Measurements from ENCODE around the gene TTC7B.

The TTC7B gene

GRCh38 chr14:90756755-90757345, 59.4 kb downstream of the TTC7B start:
- ATAC-seq (ENCODE audit: low read depth): no peak
- TF ChIP-seq, protein P1, sequence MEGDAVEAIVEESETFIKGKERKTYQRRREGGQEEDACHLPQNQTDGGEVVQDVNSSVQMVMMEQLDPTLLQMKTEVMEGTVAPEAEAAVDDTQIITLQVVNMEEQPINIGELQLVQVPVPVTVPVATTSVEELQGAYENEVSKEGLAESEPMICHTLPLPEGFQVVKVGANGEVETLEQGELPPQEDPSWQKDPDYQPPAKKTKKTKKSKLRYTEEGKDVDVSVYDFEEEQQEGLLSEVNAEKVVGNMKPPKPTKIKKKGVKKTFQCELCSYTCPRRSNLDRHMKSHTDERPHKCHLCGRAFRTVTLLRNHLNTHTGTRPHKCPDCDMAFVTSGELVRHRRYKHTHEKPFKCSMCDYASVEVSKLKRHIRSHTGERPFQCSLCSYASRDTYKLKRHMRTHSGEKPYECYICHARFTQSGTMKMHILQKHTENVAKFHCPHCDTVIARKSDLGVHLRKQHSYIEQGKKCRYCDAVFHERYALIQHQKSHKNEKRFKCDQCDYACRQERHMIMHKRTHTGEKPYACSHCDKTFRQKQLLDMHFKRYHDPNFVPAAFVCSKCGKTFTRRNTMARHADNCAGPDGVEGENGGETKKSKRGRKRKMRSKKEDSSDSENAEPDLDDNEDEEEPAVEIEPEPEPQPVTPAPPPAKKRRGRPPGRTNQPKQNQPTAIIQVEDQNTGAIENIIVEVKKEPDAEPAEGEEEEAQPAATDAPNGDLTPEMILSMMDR (IDR thresholded peaks at IDR 0.05; ENCODE audit: poor library complexity, severe bottlenecking): no peak
- DNase-seq (ENCODE audit: low spot score): no peak

DNA sequence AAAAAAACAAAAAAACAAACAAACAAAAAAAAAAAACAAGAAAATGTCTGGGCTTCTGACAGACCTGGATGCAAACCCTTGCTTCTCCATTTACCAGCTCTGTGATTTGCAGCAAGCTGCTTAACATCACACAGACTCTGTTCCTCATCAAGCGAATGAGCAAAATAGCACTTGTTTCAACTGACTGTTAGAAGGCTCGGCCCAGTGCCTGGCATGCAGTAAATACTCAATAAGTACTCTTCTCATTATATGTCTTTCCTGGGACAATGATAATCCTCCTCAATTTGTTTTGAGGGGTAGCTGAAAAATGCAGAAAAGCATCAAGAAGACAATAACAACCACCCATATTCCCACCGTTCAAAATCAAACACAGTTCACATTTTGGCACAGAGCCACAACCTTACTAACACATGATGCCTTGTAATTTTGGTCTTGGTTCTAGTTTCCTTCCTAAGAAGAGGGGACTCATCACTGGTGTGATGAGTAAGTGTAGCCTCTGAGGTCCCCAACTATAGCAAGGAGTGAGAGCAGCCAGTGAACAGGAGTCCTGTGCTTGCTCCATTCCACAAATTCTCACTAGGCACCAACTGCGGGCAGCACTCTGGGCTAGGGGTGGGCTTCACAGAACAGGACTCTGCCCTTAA, 60.4 kb downstream of the TTC7B start:
- H3K4me3 ChIP-seq (ENCODE audit: severe bottlenecking): no peak overlapping the region
- TF ChIP-seq, protein P1 (IDR thresholded peaks at IDR 0.05; ENCODE audit: poor library complexity, severe bottlenecking): no peak
- no peaks in the 10 kb centered on the region for H3K9me3 ChIP-seq (ENCODE audit: severe bottlenecking)
- H3K4me1 ChIP-seq (ENCODE audit: insufficient read depth, poor library complexity, severe bottlenecking): peaks cover 4% of the 10 kb centered on the region
- DNase-seq (ENCODE audit: low spot score) (no peak), ATAC-seq (ENCODE audit: low read depth) (no peak)
- H3K36me3 ChIP-seq (ENCODE audit: low read depth): no peaks in the 10 kb centered on the region
- no peaks in the 10 kb centered on the region for H3K27me3 ChIP-seq (ENCODE audit: insufficient read depth, poor library complexity, severe bottlenecking)
- no peak overlapping the region for H3K27ac ChIP-seq (ENCODE audit: poor library complexity, severe bottlenecking)

More at GRCh38 chr14:90756755-90757345, 59.4 kb downstream of the TTC7B start:
- Histone ChIP-seq H3K27ac (ENCODE audit: poor library complexity, severe bottlenecking) (no peak overlapping the region), H3K36me3 (ENCODE audit: low read depth) (no peaks in the 10 kb centered on the region), H3K4me1 (ENCODE audit: insufficient read depth, poor library complexity, severe bottlenecking) (peaks cover 4% of the 10 kb centered on the region), H3K9me3 (ENCODE audit: severe bottlenecking) (no peaks in the 10 kb centered on the region), H3K27me3 (ENCODE audit: insufficient read depth, poor library complexity, severe bottlenecking) (no peaks in the 10 kb centered on the region), H3K4me3 (ENCODE audit: severe bottlenecking) (no peak overlapping the region)

DNA sequence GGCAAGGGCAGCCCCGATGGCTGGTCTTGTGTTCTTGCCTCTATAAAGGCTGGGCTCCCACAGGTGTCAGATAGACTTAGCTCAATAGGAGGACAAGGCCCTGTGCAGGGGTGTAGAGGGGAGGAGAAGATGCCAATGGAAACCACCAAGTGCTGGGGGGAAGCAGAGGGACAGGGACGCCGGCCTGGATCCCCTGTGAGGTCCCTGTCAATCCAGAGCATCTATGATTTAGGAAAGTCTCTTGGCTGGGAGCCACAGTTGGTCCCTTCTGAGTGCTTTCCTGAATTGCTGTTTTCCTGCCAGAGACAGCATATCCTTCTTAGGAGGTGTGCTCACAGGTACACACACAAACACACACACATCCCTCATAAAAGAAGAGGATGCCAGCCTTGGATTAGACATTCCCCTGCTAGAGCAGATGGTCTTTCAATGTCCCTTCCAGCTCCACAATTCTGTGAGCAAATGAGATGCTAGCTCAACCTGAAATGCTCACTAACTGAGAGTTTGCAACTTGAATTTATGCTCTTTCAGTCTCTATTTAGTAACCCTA, 62.7 kb downstream of the TTC7B start:
- H3K4me1 ChIP-seq (ENCODE audit: insufficient read depth, poor library complexity, severe bottlenecking): peaks cover under 1% of the 10 kb centered on the region
- H3K9me3 ChIP-seq (ENCODE audit: severe bottlenecking): peaks cover 2% of the 10 kb centered on the region
- H3K36me3 ChIP-seq (ENCODE audit: low read depth): no peaks in the 10 kb centered on the region
- H3K4me3 ChIP-seq (ENCODE audit: severe bottlenecking): no peak overlapping the region
- TF ChIP-seq, protein P1 (IDR thresholded peaks at IDR 0.05; ENCODE audit: poor library complexity, severe bottlenecking): no peak
- H3K27me3 ChIP-seq (ENCODE audit: insufficient read depth, poor library complexity, severe bottlenecking): no peaks in the 10 kb centered on the region
- no peak for ATAC-seq (ENCODE audit: low read depth)
- H3K27ac ChIP-seq (ENCODE audit: poor library complexity, severe bottlenecking): no peak overlapping the region
- DNase-seq (ENCODE audit: low spot score): no peak

DNA sequence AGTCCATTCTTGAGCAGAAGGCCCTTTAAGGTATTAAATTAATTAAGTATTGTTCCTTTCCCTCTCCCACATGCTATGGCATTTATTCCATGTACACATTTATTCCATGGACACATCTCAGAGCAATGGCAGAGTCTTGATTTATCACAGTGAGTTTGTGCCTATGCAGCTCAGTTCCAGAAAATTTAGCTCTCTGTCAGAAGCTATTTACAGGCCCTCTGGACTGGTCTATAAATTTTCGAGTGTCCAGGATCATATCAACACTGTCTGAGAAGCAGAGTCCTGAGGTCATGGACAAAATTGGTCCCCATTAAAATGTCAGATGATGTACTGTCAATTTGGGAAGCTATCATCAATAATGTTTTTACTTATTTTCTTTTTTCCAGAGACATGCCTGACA, 65.5 kb downstream of the TTC7B start:
- no peak overlapping the region for H3K4me3 ChIP-seq (ENCODE audit: severe bottlenecking)
- H3K9me3 ChIP-seq (ENCODE audit: severe bottlenecking): peaks cover 10% of the 10 kb centered on the region
- no peak overlapping the region for H3K27ac ChIP-seq (ENCODE audit: poor library complexity, severe bottlenecking)
- no peaks in the 10 kb centered on the region for H3K36me3 ChIP-seq (ENCODE audit: low read depth)
- TF ChIP-seq, protein P1 (IDR thresholded peaks at IDR 0.05; ENCODE audit: poor library complexity, severe bottlenecking): no peak
- ATAC-seq (ENCODE audit: low read depth) (no peak), DNase-seq (ENCODE audit: low spot score) (no peak)
- H3K27me3 ChIP-seq (ENCODE audit: insufficient read depth, poor library complexity, severe bottlenecking): no peaks in the 10 kb centered on the region
- no peaks in the 10 kb centered on the region for H3K4me1 ChIP-seq (ENCODE audit: insufficient read depth, poor library complexity, severe bottlenecking)

GRCh38 chr14:90750191-90750590, 66.0 kb downstream of the TTC7B start:
- no peaks in the 10 kb centered on the region for H3K4me1 ChIP-seq (ENCODE audit: insufficient read depth, poor library complexity, severe bottlenecking)
- H3K4me3 ChIP-seq (ENCODE audit: severe bottlenecking): no peak overlapping the region
- TF ChIP-seq, protein P1 (IDR thresholded peaks at IDR 0.05; ENCODE audit: poor library complexity, severe bottlenecking): no peak
- no peak overlapping the region for H3K27ac ChIP-seq (ENCODE audit: poor library complexity, severe bottlenecking)
- no peaks in the 10 kb centered on the region for H3K27me3 ChIP-seq (ENCODE audit: insufficient read depth, poor library complexity, severe bottlenecking)
- peaks cover 10% of the 10 kb centered on the region for H3K9me3 ChIP-seq (ENCODE audit: severe bottlenecking)
- ATAC-seq (ENCODE audit: low read depth) (no peak), DNase-seq (ENCODE audit: low spot score) (no peak)
- H3K36me3 ChIP-seq (ENCODE audit: low read depth): no peaks in the 10 kb centered on the region

All from RWPE2 (cell line).